OCI-LY1 (cell line): ENCODE data around the gene ATOX1.

ENCODE experiments used
- CTCF ChIP-seq: fragments of 200-600 bp; sonication (generic), shearing (Covaris generic); IDR thresholded peaks from 2 replicates; pipeline ENCODE4 v1.5.1; 2017; ENCODE audit warnings: mild to moderate bottlenecking, antibody characterized with exemption, low read length, moderate library complexity, mixed read lengths
- EZH2 ChIP-seq: fragments of 200-600 bp; sonication (generic), shearing (Covaris generic); IDR thresholded peaks from 2 replicates; pipeline ENCODE4 v1.8.0; 2017; ENCODE audit warnings: borderline replicate concordance, mixed run types, mild to moderate bottlenecking, antibody characterized with exemption, low read length, moderate library complexity, mixed read lengths

- TF ChIP-seq CTCF (no peak), EZH2 (no peak)
Observed at GRCh38 chr5:151770383-151771258, 12.2 kb upstream of the ATOX1 start.
